NCI-H345 (cell line): ENCODE data around the gene MAP3K2.

Experiments
- DNase-seq: peaks from one replicate; lab custom pipeline; 2025; lab: John Stamatoyannopoulos, UW

Gene MAP3K2

GRCh38 chr2:127351603-127352002 lies 36.2 kb downstream of the MAP3K2 start:
- no peak for DNase-seq

- no peak for DNase-seq
Observed at GRCh38 chr2:127348426-127349000, 39.3 kb downstream of the MAP3K2 start.

- no peak for DNase-seq
Observed at GRCh38 chr2:127347734-127348392, 39.9 kb downstream of the MAP3K2 start.

- no peak for DNase-seq
Observed at GRCh38 chr2:127347015-127347414, 40.8 kb downstream of the MAP3K2 start.

GRCh38 chr2:127343277-127343676 lies 44.5 kb downstream of the MAP3K2 start:
- DNase-seq = no peak

- DNase-seq = no peak
Observed at GRCh38 chr2:127342101-127342500, 45.7 kb downstream of the MAP3K2 start.

- DNase-seq = no peak
Observed at GRCh38 chr2:127332335-127332734, 55.4 kb downstream of the MAP3K2 start.

GRCh38 chr2:127330753-127331152 lies 57.0 kb downstream of the MAP3K2 start:
- no peak for DNase-seq

- DNase-seq = no peak
Observed at GRCh38 chr2:127326289-127326945, 61.4 kb downstream of the MAP3K2 start.

- DNase-seq = no peak
Observed at GRCh38 chr2:127324635-127325034, 63.1 kb downstream of the MAP3K2 start.

- no peak for DNase-seq
Observed at GRCh38 chr2:127321303-127321702, 66.5 kb downstream of the MAP3K2 start.

GRCh38 chr2:127320586-127321275 lies 67.0 kb downstream of the MAP3K2 start:
- DNase-seq = no peak

GRCh38 chr2:127320067-127320466 lies 67.7 kb downstream of the MAP3K2 start:
- DNase-seq = no peak

GRCh38 chr2:127314193-127314988 lies 73.4 kb downstream of the MAP3K2 start:
- no peak for DNase-seq

- no peak for DNase-seq
Observed at GRCh38 chr2:127313406-127313805, 74.4 kb downstream of the MAP3K2 start.

- DNase-seq = no peak
Observed at GRCh38 chr2:127310980-127311379, 76.8 kb downstream of the MAP3K2 start.

- DNase-seq = no peak
Observed at GRCh38 chr2:127309468-127309867, 78.3 kb downstream of the MAP3K2 start.

- no peak for DNase-seq
Observed at GRCh38 chr2:127308586-127309138, 79.1 kb downstream of the MAP3K2 start.

GRCh38 chr2:127305990-127306585 lies 81.7 kb downstream of the MAP3K2 start:
- no peak for DNase-seq

- DNase-seq = no peak
Observed at GRCh38 chr2:127302168-127302567, 85.6 kb downstream of the MAP3K2 start.
